Lung microvascular endothelial cell (primary cell): ENCODE results near the gene COL8A1. TPM values are rescaled to one million over a fixed set of nuclear protein-coding genes. Genes with fewer than 3 reads are reported as not detected.

ENCODE experiments used
- DNase-seq, 2 donors: peaks; one replicate each; pipeline versions ENCODE4 v3.0.0 to v3.0.0-alpha.2; 2010; ENCODE audit warnings: low read depth in 2 of 2
- total RNA-seq: library from RNA; depleted of rRNA; stranded (reverse); fragments of >200 nt; gene quantifications from 2 replicates; pipeline ENCODE4 v1.2.1, GENCODE V29; 2014

The COL8A1 gene
- total RNA-seq, 1 donor from 2014 or later = 1,223 TPM

DNA sequence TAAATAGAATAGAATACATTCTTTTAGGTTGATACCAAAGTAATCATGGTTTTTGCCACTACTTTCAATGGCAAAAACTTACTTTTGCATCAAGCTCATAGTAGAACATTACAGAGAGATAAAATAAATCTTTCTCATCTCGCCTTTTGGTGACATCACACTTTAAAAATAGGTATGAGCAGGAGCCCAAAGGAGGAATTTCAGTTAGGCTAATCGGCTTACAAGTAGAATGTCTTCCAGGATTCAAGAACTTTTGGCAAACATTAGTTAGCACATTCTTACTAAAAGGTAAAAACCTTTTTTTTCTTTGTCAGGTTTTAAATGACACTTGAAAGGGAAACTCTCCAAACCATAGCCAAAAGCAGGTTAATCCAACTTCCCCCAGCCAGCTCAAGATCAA is 119.6 kb downstream of the COL8A1 start:
- DNase-seq = no peak

DNA sequence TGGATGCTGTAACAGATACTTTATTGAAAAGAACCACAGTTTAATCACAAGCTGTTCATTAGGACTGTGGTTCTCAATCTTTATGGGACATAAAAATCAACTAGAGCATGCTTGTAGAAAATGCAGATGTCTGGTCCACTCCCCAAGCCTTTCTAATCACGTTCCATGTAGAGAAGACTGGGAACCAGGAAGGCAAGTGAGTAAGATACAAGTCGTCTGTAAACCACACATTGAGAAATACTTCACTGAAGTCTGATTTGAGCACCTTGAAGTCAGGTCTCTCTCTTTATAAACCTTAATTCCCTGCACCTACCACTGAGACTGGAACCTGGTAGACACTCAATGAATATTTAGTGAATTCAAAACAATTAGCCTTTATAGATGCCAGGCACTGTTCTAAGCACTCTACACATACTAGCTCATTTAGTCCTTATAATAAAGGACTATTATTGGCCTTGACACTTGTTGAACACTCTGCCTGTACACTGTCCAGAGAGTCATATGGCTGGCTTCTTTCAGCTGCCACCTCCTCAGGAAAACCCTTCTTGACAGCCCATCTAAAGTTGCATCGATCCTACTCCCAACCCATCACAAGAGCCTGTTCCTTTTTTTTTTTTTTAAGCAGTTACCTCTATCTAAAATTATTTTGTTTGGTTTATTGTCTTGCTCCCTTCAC is 120.2 kb downstream of the COL8A1 start:
- no peak for DNase-seq

GRCh38 chr3:99760031-99760430 is 121.6 kb downstream of the COL8A1 start:
- no peak for DNase-seq

- no peak for DNase-seq
Measured at GRCh38 chr3:99760629-99761028, 122.2 kb downstream of the COL8A1 start.

GRCh38 chr3:99761415-99762165 is 123.2 kb downstream of the COL8A1 start:
- DNase-seq = no peak

DNA sequence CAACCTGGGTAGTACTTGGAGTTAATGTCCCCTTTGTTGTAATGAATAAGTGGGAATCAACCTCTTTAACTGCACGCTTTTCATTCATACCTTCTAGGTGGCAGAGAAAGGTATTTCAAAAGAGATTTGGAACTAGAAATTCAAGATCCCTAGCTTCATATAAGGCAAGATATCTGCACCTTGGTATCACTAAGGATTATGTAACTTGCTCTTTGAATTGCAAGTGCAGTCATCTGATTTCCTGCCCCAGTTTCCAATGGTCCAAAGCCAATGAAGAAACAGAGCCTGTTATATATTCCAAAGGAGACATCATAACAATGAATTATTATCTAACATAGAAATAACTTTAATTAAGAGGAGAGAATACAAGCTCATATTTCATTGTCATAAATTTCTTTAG is 124.5 kb downstream of the COL8A1 start:
- no peak for DNase-seq

- no peak for DNase-seq
Measured at GRCh38 chr3:99764377-99764776, 126.0 kb downstream of the COL8A1 start.

- peak in 1 of 2 donors; percentile 65 for DNase-seq
Measured at GRCh38 chr3:99765042-99765942, 126.9 kb downstream of the COL8A1 start.

- DNase-seq = no peak
Measured at GRCh38 chr3:99767291-99767690, 128.9 kb downstream of the COL8A1 start.

DNA sequence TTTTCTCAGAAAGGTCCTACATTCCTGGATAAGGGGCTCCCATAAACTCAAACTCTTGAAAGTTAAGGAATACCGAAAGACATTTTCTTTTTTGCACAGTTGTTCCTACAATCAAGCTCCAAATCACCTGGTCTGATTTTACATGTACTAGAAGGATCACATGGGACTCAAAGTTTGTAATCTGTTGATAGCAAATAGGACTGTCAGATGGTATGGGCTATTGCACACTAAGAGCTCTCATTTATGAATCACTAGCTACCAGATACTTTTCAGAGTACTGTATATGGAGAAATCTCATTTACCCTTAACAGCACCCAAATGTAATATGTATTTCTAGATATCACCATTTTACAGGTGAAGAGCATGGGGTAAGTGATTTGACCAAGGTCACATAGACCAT is 129.7 kb downstream of the COL8A1 start:
- DNase-seq = no peak

- DNase-seq = no peak
Measured at GRCh38 chr3:99768808-99769501, 130.6 kb downstream of the COL8A1 start.

DNA sequence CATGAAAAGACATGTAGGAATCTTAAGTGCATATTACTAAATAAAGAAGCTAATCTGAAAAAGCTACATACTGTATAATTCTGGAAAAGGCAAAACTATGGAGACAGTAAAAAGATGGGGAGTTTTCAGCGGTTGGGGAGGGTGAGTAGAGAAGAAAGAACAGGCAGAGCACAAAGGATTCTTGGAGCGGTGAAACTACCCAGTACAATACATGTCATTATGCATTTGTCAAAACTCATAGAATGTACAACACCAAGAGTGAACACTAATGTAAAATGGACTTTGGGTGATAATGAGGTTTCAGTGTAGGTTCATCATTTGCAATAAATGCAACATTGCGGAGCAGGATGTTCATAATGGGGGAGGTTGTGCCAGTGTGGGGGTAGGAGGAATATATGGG is 133.8 kb downstream of the COL8A1 start:
- no peak for DNase-seq

- DNase-seq = no peak
Measured at GRCh38 chr3:99772671-99773070, 134.3 kb downstream of the COL8A1 start.

DNA sequence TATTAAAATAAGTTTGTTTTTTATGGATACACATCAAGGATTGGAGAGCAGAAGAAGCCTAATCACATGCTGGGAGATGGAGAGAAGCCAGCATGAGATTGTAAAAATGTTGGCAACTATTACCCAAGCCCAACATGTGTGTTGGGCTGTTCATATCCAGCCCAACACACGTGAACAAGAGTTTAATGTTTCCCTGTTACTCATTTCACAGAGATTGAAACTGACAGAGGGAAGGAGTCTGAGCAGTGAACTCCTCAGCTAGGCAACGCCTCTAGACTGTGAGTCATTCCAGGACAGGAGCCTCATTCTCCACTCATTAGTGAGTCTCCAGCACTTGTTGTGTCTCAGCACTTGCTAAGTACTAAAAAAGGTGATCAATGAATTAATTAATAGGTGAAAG is 136.1 kb downstream of the COL8A1 start:
- DNase-seq = peak in 1 of 2 donors; percentile 62

GRCh38 chr3:99776516-99777209 is 138.3 kb downstream of the COL8A1 start:
- DNase-seq = no peak

- DNase-seq = no peak
Measured at GRCh38 chr3:99777210-99777549, 138.8 kb downstream of the COL8A1 start.

DNA sequence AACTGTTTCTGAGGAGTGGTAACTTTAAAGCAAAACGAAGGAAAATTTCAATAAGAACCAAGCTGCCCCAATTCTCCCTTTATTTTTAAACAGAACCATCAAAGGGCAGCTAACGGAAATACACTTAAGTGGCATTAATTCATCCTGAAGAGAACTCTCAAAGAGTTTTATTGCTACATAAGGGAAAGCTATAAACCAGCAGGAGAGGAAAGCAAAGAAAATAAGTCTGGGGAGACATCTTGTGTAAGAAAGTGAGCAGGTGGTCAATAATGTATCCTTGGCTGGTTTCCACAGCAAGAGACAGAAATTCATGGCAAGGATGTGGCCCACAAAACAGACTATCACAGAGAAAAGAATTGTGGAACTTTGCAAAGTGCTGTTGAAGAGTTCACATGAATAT is 139.3 kb downstream of the COL8A1 start:
- no peak for DNase-seq

GRCh38 chr3:99780749-99781148 is 142.4 kb downstream of the COL8A1 start:
- DNase-seq = no peak

- no peak for DNase-seq
Measured at GRCh38 chr3:99781761-99782160, 143.4 kb downstream of the COL8A1 start.

DNA sequence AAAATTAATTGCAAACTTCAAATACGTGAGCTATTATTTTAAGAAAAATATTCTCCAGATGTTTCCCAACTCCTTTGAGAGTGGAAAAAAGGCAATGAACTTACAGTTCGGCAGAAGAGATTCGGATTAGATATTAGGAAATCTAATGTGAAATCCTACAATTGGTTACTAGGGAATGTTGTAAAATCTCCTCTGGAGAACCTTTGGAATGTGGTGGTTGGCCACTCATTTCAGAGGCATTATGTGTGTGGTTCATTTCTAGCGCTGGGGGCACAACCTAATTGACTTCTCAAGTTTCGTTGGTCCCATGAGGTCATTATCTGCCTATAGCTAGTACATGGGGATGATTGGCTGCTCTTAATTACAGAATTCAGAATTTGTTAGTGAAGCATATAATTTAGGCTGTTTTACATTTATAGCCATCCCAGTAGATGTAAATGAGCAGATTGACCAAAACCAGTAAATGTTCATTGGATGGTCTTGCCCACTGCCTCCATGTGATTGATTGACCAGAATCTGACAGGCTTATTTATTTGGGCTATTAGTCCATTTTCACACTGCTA is 144.7 kb downstream of the COL8A1 start:
- DNase-seq = no peak
